ENCODE data around the gene ANKRD9.

The ANKRD9 gene

GRCh38 chr14:102500158-102500662, 9.4 kb downstream of the ANKRD9 start:
- no peak overlapping the region for H3K27ac ChIP-seq (ENCODE audit: low read length)
- no peaks in the 10 kb centered on the region for H3K4me1 ChIP-seq (ENCODE audit: insufficient read depth, low read length)
- H3K4me3 ChIP-seq (ENCODE audit: low read length) = no peak overlapping the region
- no peak overlapping the region for H3K9ac ChIP-seq (ENCODE audit: low read depth, low read length)
- no peaks in the 10 kb centered on the region for H3K9me3 ChIP-seq (ENCODE audit: insufficient read depth, low read depth, low read length)
- no peaks in the 10 kb centered on the region for H3K27me3 ChIP-seq (ENCODE audit: insufficient read depth, low read length)
- peaks cover 7% of the 10 kb centered on the region; the same call in 1 of the 2 replicates for H3K36me3 ChIP-seq (ENCODE audit: insufficient read depth, low read depth, low read length)

GRCh38 chr14:102499401-102500157, 10.0 kb downstream of the ANKRD9 start:
- no peak overlapping the region for H3K4me3 ChIP-seq (ENCODE audit: low read length)
- no peaks in the 10 kb centered on the region for H3K27me3 ChIP-seq (ENCODE audit: insufficient read depth, low read length)
- no peaks in the 10 kb centered on the region for H3K9me3 ChIP-seq (ENCODE audit: insufficient read depth, low read depth, low read length)
- no peak overlapping the region for H3K9ac ChIP-seq (ENCODE audit: low read depth, low read length)
- no peak overlapping the region for H3K27ac ChIP-seq (ENCODE audit: low read length)
- no peaks in the 10 kb centered on the region for H3K4me1 ChIP-seq (ENCODE audit: insufficient read depth, low read length)
- peaks cover 7% of the 10 kb centered on the region; the same call in 1 of the 2 replicates for H3K36me3 ChIP-seq (ENCODE audit: insufficient read depth, low read depth, low read length)

GRCh38 chr14:102498678-102499265, 10.8 kb downstream of the ANKRD9 start:
- no peaks in the 10 kb centered on the region for H3K27me3 ChIP-seq (ENCODE audit: insufficient read depth, low read length)
- no peaks in the 10 kb centered on the region for H3K4me1 ChIP-seq (ENCODE audit: insufficient read depth, low read length)
- no peak overlapping the region for H3K9ac ChIP-seq (ENCODE audit: low read depth, low read length)
- H3K36me3 ChIP-seq (ENCODE audit: insufficient read depth, low read depth, low read length) = peaks cover 7% of the 10 kb centered on the region; the same call in 1 of the 2 replicates
- H3K9me3 ChIP-seq (ENCODE audit: insufficient read depth, low read depth, low read length) = no peaks in the 10 kb centered on the region
- H3K4me3 ChIP-seq (ENCODE audit: low read length) = no peak overlapping the region
- no peak overlapping the region for H3K27ac ChIP-seq (ENCODE audit: low read length)

GRCh38 chr14:102497998-102498677, 11.4 kb downstream of the ANKRD9 start:
- no peaks in the 10 kb centered on the region for H3K9me3 ChIP-seq (ENCODE audit: insufficient read depth, low read depth, low read length)
- peaks cover 7% of the 10 kb centered on the region; the same call in 1 of the 2 replicates for H3K36me3 ChIP-seq (ENCODE audit: insufficient read depth, low read depth, low read length)
- H3K27ac ChIP-seq (ENCODE audit: low read length) = no peak overlapping the region
- H3K4me3 ChIP-seq (ENCODE audit: low read length) = no peak overlapping the region
- no peaks in the 10 kb centered on the region for H3K27me3 ChIP-seq (ENCODE audit: insufficient read depth, low read length)
- H3K4me1 ChIP-seq (ENCODE audit: insufficient read depth, low read length) = no peaks in the 10 kb centered on the region
- H3K9ac ChIP-seq (ENCODE audit: low read depth, low read length) = no peak overlapping the region

- Histone ChIP-seq H3K4me3 (ENCODE audit: low read length) (no peak overlapping the region), H3K9ac (ENCODE audit: low read depth, low read length) (no peak overlapping the region), H3K27ac (ENCODE audit: low read length) (no peak overlapping the region), H3K36me3 (ENCODE audit: insufficient read depth, low read depth, low read length) (peaks cover 7% of the 10 kb centered on the region; the same call in 1 of the 2 replicates), H3K9me3 (ENCODE audit: insufficient read depth, low read depth, low read length) (no peaks in the 10 kb centered on the region), H3K27me3 (ENCODE audit: insufficient read depth, low read length) (no peaks in the 10 kb centered on the region), H3K4me1 (ENCODE audit: insufficient read depth, low read length) (no peaks in the 10 kb centered on the region)
Measured at GRCh38 chr14:102496958-102497744, 12.4 kb downstream of the ANKRD9 start.

- H3K9ac ChIP-seq (ENCODE audit: low read depth, low read length) = no peak overlapping the region
- no peak overlapping the region for H3K4me3 ChIP-seq (ENCODE audit: low read length)
- no peak overlapping the region for H3K27ac ChIP-seq (ENCODE audit: low read length)
- no peaks in the 10 kb centered on the region for H3K4me1 ChIP-seq (ENCODE audit: insufficient read depth, low read length)
- peaks cover 7% of the 10 kb centered on the region; the same call in 1 of the 2 replicates for H3K36me3 ChIP-seq (ENCODE audit: insufficient read depth, low read depth, low read length)
- H3K9me3 ChIP-seq (ENCODE audit: insufficient read depth, low read depth, low read length) = no peaks in the 10 kb centered on the region
- no peaks in the 10 kb centered on the region for H3K27me3 ChIP-seq (ENCODE audit: insufficient read depth, low read length)
Measured at GRCh38 chr14:102496331-102496691, 13.3 kb downstream of the ANKRD9 start.

GRCh38 chr14:102495491-102496330, 13.9 kb downstream of the ANKRD9 start:
- Histone ChIP-seq H3K9ac (ENCODE audit: low read depth, low read length) (no peak overlapping the region), H3K27me3 (ENCODE audit: insufficient read depth, low read length) (no peaks in the 10 kb centered on the region), H3K4me3 (ENCODE audit: low read length) (no peak overlapping the region), H3K9me3 (ENCODE audit: insufficient read depth, low read depth, low read length) (no peaks in the 10 kb centered on the region), H3K27ac (ENCODE audit: low read length) (no peak overlapping the region), H3K36me3 (ENCODE audit: insufficient read depth, low read depth, low read length) (peaks cover 7% of the 10 kb centered on the region; the same call in 1 of the 2 replicates), H3K4me1 (ENCODE audit: insufficient read depth, low read length) (no peaks in the 10 kb centered on the region)

GRCh38 chr14:102493585-102493984, 16.0 kb downstream of the ANKRD9 start:
- Histone ChIP-seq H3K36me3 (ENCODE audit: insufficient read depth, low read depth, low read length) (peaks cover under 1% of the 10 kb centered on the region; the same call in 1 of the 2 replicates), H3K9me3 (ENCODE audit: insufficient read depth, low read depth, low read length) (no peaks in the 10 kb centered on the region), H3K4me3 (ENCODE audit: low read length) (no peak overlapping the region), H3K27me3 (ENCODE audit: insufficient read depth, low read length) (no peaks in the 10 kb centered on the region), H3K27ac (ENCODE audit: low read length) (no peak overlapping the region), H3K9ac (ENCODE audit: low read depth, low read length) (no peak overlapping the region), H3K4me1 (ENCODE audit: insufficient read depth, low read length) (no peaks in the 10 kb centered on the region)

- Histone ChIP-seq H3K4me3 (ENCODE audit: low read length) (no peak overlapping the region), H3K9me3 (ENCODE audit: insufficient read depth, low read depth, low read length) (no peaks in the 10 kb centered on the region), H3K27me3 (ENCODE audit: insufficient read depth, low read length) (no peaks in the 10 kb centered on the region), H3K36me3 (ENCODE audit: insufficient read depth, low read depth, low read length) (no peaks in the 10 kb centered on the region), H3K27ac (ENCODE audit: low read length) (no peak overlapping the region), H3K4me1 (ENCODE audit: insufficient read depth, low read length) (no peaks in the 10 kb centered on the region), H3K9ac (ENCODE audit: low read depth, low read length) (no peak overlapping the region)
Measured at GRCh38 chr14:102493096-102493495, 16.5 kb downstream of the ANKRD9 start.

GRCh38 chr14:102492531-102492910, 17.1 kb downstream of the ANKRD9 start:
- no peak overlapping the region for H3K4me3 ChIP-seq (ENCODE audit: low read length)
- H3K27ac ChIP-seq (ENCODE audit: low read length) = no peak overlapping the region
- H3K9ac ChIP-seq (ENCODE audit: low read depth, low read length) = no peak overlapping the region
- H3K36me3 ChIP-seq (ENCODE audit: insufficient read depth, low read depth, low read length) = no peaks in the 10 kb centered on the region
- H3K27me3 ChIP-seq (ENCODE audit: insufficient read depth, low read length) = no peaks in the 10 kb centered on the region
- H3K4me1 ChIP-seq (ENCODE audit: insufficient read depth, low read length) = no peaks in the 10 kb centered on the region
- H3K9me3 ChIP-seq (ENCODE audit: insufficient read depth, low read depth, low read length) = no peaks in the 10 kb centered on the region
